Epithelial cell of proximal tubule (primary cell): Measurements from ENCODE around the gene PARPBP. TPM values are rescaled to one million over a fixed set of nuclear protein-coding genes. Genes with fewer than 3 reads are reported as not detected.
A peak's percentile ranks its signal among the peaks of the same experiment; 100 is the strongest.

Source experiments
- DNase-seq: peaks from one replicate; pipeline ENCODE4 v3.0.0-alpha.2; 2011; ENCODE audit warnings: low read depth
- H3K4me3 ChIP-seq: 2 replicates; pipeline ENCODE4 v1.5.1; 2011; ENCODE audit warnings: low read depth, mild to moderate bottlenecking, low read length
- total RNA-seq: library from RNA; depleted of rRNA; stranded (reverse); fragments of >200 nt; gene quantifications from 2 replicates; pipeline ENCODE4 v1.2.3, GENCODE V29; 2015
- TF ChIP-seq, protein P1 (sequence below): conservative IDR thresholded peaks from 2 replicates; pipeline ENCODE4 v1.5.1; 2012; ENCODE audit warnings: low read depth, mild to moderate bottlenecking, low read length

PARPBP gene
- total RNA-seq, 1 donor from 2014 or later, result 8.2 TPM

GRCh38 chr12:102172436-102172835 is 52.5 kb downstream of the PARPBP start:
- H3K4me3 ChIP-seq, result no peak overlapping the region
- TF ChIP-seq, protein P1, sequence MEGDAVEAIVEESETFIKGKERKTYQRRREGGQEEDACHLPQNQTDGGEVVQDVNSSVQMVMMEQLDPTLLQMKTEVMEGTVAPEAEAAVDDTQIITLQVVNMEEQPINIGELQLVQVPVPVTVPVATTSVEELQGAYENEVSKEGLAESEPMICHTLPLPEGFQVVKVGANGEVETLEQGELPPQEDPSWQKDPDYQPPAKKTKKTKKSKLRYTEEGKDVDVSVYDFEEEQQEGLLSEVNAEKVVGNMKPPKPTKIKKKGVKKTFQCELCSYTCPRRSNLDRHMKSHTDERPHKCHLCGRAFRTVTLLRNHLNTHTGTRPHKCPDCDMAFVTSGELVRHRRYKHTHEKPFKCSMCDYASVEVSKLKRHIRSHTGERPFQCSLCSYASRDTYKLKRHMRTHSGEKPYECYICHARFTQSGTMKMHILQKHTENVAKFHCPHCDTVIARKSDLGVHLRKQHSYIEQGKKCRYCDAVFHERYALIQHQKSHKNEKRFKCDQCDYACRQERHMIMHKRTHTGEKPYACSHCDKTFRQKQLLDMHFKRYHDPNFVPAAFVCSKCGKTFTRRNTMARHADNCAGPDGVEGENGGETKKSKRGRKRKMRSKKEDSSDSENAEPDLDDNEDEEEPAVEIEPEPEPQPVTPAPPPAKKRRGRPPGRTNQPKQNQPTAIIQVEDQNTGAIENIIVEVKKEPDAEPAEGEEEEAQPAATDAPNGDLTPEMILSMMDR, result no peak
- DNase-seq, result no peak

DNA sequence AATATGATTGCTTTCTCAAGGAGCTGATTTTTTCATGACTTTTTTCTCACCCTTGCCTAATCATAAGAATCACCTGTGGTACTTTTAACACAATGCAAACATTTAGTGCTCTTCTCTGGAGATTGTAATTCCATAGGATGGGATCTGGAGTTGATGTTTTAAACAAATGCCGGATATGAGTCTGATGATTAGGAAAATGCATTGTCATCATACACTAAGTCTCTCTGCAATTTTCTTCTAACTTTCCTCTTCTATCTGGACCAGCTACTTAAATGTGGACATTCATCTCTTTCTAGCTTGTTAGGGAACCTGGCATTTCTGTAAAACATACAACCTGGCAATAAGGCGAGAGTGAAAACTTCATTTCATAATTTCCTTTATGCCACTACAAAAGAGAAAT is 54.1 kb downstream of the PARPBP start:
- TF ChIP-seq, protein P1, result no peak
- no peak overlapping the region for H3K4me3 ChIP-seq
- no peak for DNase-seq

GRCh38 chr12:102174761-102175160 is 54.8 kb downstream of the PARPBP start:
- TF ChIP-seq, protein P1, result no peak
- H3K4me3 ChIP-seq, result no peak overlapping the region

DNA sequence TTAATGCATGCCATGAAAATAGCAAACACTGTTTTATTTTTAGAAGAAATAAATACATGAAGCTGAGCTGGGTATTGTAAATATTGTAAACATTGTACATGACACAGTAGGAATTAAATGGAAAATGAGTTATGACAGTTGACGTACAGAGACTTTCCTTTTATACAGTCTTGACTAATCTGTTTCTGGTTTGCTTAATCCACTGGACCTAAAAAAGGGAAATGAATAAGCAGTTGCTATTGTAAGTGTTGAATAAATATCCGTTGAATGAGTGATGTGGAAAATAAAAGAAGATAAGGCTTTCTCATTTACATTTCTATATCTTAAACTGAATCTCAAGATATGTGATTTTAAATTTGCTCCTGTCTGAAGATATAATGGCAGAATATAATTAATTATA is 62.7 kb downstream of the PARPBP start:
- TF ChIP-seq, protein P1, result no peak
- no peak overlapping the region for H3K4me3 ChIP-seq

More at GRCh38 chr12:102174761-102175160, 54.8 kb downstream of the PARPBP start:
- DNase-seq, result no peak

DNA sequence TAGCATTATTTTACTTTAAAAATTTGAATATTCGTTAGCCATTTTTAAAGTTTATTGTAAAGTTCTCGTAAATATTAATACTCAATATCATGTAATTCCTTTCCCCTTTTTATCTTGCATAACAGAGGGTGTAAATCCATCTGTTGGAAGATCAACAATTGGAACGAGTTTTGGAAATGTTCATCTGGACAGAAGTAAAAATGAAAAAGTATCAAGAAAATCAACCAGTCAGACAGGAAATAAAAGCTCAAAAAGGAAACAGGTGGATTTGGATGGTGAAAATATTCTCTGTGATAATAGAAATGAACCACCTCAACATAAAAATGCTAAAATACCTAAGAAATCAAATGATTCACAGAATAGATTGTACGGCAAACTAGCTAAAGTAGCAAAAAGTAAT is 75.8 kb downstream of the PARPBP start:
- DNase-seq, result no peak
- TF ChIP-seq, protein P1, result no peak
- H3K4me3 ChIP-seq, result no peak overlapping the region

More for the DNA sequence above, 62.7 kb downstream of the PARPBP start:
- DNase-seq, result no peak

GRCh38 chr12:102197789-102198188 is 77.8 kb downstream of the PARPBP start, which contains the start of gene PMCH:
Gene PMCH, minus strand, starts transcription at chr12:102197833. Its CDS starts 63 bp downstream, at chr12:102197770.
- TF ChIP-seq, protein P1, result no peak
- no peak within 1 kb of the TSS for H3K4me3 ChIP-seq
- peak; percentile 6 for DNase-seq

DNA sequence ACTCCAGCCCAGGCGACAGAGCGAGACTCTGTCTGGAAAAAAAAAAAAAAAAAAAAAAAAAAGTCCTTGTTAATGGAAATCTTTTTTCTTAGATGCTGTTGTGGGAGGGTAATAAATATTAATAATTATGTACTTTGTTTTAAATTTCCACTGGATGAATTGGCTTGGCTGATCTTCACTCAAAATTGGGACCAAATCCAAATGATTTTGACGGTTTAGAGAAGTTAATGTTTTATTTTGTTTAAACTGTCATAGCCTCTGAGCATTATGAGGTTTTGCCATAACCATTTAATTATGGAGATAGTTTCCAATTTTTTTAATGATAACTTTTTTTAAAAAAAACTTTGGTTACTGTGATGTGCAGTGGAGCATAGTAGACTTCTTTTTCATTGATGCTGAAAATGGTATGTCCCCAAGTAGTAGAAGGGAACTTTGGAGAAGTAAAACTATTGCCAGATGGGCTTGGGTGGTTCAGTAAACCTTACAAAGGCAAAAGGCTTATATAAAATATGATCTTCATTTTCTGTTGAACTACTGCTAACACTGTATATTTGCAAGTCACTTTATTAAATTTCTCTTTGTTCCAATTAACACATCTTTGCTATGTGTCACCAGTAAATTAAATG is 81.6 kb downstream of the PARPBP start:
- TF ChIP-seq, protein P1, result no peak
- no peak for DNase-seq
- H3K4me3 ChIP-seq, result no peak overlapping the region
